HG02870 (cell line): ENCODE results near the gene WWOX.

ENCODE experiments used
- ATAC-seq: cut with Tn5 transposase; IDR thresholded peaks from one replicate; pipeline ENCODE4 v1.9.1; 2021; ENCODE audit warnings: mild to moderate bottlenecking, moderate library complexity; ENCODE audit not compliant: unreplicated experiment

The WWOX gene

GRCh38 chr16:78385086-78385805 lies 285.8 kb downstream of the WWOX start:
- ATAC-seq: no peak

DNA sequence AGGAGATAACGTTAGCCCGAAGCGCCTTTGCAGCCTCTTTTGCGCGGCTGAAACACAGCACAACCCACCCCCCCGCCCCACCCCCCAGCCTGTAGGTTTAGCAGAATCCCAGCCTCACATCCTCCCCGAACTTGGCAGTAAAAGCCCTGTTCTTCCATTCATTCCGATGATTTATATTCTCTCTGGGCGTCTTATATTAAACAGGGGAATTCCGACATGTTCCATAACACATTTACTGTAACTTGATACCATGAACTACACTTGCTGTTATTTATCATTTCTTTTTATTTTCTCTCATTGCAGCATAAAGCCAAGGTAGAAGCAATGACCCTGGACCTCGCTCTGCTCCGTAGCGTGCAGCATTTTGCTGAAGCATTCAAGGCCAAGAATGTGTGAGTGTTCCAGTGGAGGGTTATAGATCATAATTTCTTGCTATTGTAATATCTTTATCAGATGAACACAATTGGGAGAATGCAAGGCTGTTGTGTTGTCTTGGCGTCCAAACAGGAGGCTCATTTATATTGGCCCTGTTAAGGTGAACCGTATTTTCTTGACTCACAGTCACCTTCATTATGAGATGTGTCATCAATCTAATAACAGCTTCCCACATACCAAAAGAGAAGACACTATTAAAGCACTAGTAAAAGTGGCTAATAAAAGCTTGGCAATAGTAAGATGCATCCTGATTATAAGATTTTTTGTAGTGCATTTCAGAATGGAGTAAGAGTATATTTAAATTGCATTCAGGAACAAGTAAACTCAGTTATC lies 287.3 kb downstream of the WWOX start:
- no peak for ATAC-seq

- ATAC-seq: no peak
These were observed 289.6 kb downstream of the WWOX start for GRCh38 chr16:78389009-78389498.

DNA sequence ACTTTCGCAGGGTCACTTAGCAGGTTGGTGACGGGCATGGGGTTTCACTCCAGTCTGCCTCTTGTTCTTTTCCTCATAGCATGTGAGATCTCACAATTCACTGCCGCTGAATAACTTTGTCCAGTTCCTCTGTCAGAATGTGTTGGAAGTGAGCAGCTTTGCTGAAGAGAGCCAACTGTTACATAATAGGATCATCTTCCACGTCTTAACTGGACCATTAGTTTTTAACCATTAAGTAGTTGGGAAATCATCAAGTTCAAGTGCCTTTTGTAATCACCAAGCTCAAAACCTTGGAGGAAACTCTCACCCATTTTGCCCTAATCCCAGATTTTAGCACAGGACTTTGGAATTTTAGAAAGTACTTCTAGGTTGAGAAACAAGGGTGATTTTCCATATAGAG lies 290.6 kb downstream of the WWOX start:
- ATAC-seq: no peak

GRCh38 chr16:78390508-78391324 lies 291.3 kb downstream of the WWOX start:
- no peak for ATAC-seq

- no peak for ATAC-seq
These were observed 293.2 kb downstream of the WWOX start for GRCh38 chr16:78392585-78393195.

DNA sequence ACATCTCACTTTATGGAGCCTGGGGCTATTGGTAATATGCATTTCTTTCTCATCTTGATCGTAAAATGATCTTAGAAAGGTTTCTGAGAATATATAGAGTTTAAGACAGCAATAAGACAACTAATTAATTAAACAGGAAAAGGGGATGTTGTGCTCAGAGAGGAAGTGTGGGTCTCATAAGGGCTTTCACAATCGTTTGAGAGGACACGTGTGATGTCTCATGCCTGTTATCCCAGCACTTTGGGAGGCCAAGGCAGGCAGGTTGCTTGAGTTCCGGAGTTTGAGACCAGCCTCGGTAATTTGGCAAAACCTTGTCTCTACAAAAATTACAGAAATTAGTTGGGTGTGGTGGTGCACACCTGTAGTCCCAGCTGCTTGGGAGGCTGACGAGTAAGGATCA lies 295.6 kb downstream of the WWOX start:
- no peak for ATAC-seq

DNA sequence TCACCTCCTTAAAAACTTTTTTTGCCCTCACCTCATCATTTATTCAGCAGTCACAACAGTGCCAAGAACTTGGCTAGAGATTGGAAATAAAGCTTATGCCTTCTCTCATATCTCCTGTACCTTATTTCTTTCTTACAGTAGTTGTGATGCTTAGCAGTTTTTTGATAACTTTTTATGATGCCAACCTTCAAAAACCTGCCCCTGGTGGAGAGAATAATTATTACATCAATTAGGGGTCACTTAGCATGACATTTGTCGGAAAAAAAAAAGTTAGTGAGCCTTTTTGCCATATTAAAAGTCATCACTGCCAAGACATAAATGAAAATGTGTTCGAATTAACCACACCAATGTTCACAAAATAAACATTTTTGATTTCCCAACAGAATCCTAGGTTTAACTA lies 296.6 kb downstream of the WWOX start:
- ATAC-seq: no peak

GRCh38 chr16:78396673-78397072 lies 297.2 kb downstream of the WWOX start:
- ATAC-seq: no peak

- ATAC-seq: no peak
These were observed 299.9 kb downstream of the WWOX start for GRCh38 chr16:78399384-78399783.

GRCh38 chr16:78402833-78403232 lies 303.4 kb downstream of the WWOX start:
- no peak for ATAC-seq

DNA sequence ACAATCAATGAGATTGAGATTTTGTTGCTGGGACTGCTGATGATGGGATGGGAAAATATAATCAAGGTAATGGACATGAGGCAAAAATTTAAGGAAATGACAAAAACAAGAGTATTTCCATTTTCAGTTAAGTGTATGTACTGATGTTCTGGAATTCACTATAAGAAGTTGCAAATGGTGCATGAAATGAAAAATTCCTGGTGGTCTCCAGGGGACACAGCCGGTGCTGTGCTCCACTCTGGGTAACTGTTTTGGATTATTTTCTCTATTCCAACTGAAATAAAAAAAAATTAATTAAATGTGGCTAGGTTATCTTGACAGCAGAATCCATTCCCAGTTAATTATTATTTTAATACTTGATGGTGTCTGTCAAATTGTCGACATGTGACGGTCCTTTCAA lies 305.6 kb downstream of the WWOX start:
- ATAC-seq: no peak

DNA sequence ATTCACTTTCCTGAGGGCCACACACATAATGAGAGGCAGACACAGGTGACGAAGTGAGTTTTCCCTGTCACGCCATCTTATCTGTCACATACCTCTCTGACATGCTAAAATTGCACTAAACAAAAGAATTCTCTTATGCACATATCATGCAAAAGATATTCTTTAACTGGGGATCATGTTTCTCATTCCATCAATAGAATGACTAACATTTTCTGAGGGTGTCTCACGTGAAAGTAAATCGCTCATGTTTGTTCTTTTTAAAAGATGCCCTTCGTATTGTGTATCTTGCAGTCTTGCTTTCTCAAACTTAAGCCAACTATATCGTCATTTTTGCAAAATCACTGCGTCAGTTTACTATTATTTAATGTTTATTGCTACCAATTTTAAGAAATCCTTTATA lies 306.4 kb downstream of the WWOX start:
- no peak for ATAC-seq

GRCh38 chr16:78407191-78407590 lies 307.7 kb downstream of the WWOX start:
- ATAC-seq: no peak

DNA sequence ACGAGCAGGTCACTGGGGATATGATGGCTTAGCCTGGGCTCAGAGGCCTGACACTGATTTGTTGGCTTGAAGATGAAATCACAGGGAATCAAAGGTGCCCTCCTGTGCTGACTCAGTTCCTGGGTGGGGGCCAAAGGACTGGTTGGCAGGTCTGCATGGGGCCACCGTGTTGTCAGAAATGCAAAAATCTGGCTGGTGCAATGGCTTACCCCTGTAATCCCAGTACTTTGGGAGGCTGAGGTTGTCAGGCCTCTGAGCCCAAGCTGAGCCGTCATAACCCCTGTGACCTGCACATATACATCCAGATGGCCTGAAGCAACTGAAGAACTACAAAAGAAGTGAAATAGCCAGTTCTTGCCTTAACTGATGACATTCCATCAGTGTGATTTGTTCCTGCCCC lies 314.2 kb downstream of the WWOX start:
- no peak for ATAC-seq

GRCh38 chr16:78415013-78415412 lies 315.6 kb downstream of the WWOX start:
- no peak for ATAC-seq

- ATAC-seq: no peak
These were observed 316.2 kb downstream of the WWOX start for GRCh38 chr16:78415669-78416068.

GRCh38 chr16:78416400-78416799 lies 316.9 kb downstream of the WWOX start:
- ATAC-seq: no peak

- no peak for ATAC-seq
These were observed 321.8 kb downstream of the WWOX start for GRCh38 chr16:78421181-78421708.

DNA sequence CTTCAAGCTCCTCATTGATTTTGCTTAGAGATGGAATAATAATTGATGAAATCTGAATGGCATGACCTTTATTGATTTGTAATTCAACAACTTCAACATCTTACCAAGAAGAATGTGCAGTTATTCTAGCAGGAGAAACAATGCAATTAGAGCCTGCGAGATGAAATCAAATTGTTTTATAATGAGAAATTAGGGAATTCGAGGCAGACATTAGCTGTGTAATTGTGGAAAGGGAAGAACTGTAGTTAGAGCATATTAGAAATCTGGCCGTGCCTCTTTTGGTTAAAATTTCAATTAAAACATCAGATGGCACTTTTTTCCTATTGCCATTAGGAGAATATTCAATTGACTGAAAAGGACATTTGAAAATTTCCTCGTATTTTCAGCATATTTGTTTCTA lies 325.8 kb downstream of the WWOX start:
- ATAC-seq: no peak
